Measurements from ENCODE around the gene PLEKHA5.
A peak's percentile ranks its signal among the peaks of the same experiment; 100 is the strongest.

Gene PLEKHA5

DNA sequence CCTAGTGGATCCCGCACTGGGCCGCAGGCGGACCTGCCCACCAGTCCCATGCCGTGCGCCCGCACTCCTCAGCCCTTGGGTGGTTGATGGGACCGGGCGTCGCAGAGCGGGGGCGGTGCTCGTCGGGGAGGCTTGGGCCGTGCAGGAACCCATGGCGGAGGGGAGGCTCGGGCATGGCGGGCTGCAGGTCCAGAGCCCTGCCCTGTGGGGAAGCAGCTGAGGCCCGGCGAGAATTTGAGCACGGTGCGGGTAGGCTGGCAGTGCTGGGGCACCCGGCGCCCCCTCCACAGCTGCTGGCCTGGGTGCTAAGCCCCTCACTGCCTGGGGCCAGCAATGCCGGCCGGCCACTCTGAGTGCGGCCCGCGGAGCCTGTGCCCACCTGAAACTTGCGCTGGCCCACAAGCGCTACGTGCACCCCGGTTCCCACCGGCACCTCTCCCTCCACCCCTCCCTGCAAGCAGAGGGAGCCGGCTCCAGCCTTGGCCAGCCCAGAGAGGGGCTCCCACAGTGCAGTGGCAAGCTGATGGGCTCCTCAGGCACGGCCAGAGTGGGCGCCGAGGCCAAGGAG is 100.8 kb downstream of the PLEKHA5 start (continued):
- TF ChIP-seq, protein P1, sequence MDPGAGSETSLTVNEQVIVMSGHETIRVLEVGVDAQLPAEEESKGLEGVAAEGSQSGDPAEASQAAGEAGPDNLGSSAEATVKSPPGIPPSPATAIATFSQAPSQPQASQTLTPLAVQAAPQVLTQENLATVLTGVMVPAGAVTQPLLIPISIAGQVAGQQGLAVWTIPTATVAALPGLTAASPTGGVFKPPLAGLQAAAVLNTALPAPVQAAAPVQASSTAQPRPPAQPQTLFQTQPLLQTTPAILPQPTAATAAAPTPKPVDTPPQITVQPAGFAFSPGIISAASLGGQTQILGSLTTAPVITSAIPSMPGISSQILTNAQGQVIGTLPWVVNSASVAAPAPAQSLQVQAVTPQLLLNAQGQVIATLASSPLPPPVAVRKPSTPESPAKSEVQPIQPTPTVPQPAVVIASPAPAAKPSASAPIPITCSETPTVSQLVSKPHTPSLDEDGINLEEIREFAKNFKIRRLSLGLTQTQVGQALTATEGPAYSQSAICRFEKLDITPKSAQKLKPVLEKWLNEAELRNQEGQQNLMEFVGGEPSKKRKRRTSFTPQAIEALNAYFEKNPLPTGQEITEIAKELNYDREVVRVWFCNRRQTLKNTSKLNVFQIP (CRISPR knock-in tag; IDR thresholded peaks at IDR 0.05; ENCODE audit: borderline replicate concordance, low read depth), result no peak
- TF ChIP-seq, protein P2, sequence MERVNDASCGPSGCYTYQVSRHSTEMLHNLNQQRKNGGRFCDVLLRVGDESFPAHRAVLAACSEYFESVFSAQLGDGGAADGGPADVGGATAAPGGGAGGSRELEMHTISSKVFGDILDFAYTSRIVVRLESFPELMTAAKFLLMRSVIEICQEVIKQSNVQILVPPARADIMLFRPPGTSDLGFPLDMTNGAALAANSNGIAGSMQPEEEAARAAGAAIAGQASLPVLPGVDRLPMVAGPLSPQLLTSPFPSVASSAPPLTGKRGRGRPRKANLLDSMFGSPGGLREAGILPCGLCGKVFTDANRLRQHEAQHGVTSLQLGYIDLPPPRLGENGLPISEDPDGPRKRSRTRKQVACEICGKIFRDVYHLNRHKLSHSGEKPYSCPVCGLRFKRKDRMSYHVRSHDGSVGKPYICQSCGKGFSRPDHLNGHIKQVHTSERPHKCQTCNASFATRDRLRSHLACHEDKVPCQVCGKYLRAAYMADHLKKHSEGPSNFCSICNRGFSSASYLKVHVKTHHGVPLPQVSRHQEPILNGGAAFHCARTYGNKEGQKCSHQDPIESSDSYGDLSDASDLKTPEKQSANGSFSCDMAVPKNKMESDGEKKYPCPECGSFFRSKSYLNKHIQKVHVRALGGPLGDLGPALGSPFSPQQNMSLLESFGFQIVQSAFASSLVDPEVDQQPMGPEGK (CRISPR knock-in tag; IDR thresholded peaks at IDR 0.05; ENCODE audit: borderline replicate concordance), result no peak

DNA sequence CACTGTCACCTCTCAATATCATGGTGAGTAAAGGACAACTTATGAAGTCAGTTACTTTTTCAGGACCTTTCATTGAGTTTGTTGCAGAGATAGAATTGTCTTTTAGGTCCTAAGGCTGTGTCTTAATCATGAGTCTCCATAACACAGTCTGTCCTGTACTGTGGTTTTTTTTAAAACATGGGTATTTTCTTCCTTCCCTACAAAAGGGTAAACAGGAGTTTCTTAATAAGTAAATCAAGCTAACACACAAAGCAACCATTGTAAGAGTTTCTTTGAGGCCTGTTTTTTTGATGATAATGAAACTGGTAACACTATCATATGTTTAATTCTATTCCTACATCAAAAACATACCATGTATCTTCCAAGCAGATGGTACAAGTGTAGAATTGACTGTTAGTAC is 101.4 kb downstream of the PLEKHA5 start:
- ATAC-seq, result no peak
- TF ChIP-seq GLIS3 (CRISPR knock-in tag; IDR thresholded peaks at IDR 0.05), result no peak
- TF ChIP-seq, protein P3, sequence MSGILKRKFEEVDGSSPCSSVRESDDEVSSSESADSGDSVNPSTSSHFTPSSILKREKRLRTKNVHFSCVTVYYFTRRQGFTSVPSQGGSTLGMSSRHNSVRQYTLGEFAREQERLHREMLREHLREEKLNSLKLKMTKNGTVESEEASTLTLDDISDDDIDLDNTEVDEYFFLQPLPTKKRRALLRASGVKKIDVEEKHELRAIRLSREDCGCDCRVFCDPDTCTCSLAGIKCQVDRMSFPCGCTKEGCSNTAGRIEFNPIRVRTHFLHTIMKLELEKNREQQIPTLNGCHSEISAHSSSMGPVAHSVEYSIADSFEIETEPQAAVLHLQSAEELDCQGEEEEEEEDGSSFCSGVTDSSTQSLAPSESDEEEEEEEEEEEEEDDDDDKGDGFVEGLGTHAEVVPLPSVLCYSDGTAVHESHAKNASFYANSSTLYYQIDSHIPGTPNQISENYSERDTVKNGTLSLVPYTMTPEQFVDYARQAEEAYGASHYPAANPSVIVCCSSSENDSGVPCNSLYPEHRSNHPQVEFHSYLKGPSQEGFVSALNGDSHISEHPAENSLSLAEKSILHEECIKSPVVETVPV (CRISPR knock-in tag; IDR thresholded peaks at IDR 0.05), result no peak
- no peak for TF ChIP-seq CSDC2 (CRISPR knock-in tag; IDR thresholded peaks at IDR 0.05)
- TF ChIP-seq, protein P1 (CRISPR knock-in tag; IDR thresholded peaks at IDR 0.05; ENCODE audit: borderline replicate concordance, low read depth), result no peak
- no peak for TF ChIP-seq OSR1 (CRISPR knock-in tag; IDR thresholded peaks at IDR 0.05)
- TF ChIP-seq, protein P2 (CRISPR knock-in tag; IDR thresholded peaks at IDR 0.05; ENCODE audit: borderline replicate concordance), result no peak
- no peak for TF ChIP-seq ZNF8 (CRISPR knock-in tag; IDR thresholded peaks at IDR 0.05)
- no peak for TF ChIP-seq PPARA (CRISPR knock-in tag; IDR thresholded peaks at IDR 0.05; ENCODE audit: borderline replicate concordance)
- TF ChIP-seq, protein P4, sequence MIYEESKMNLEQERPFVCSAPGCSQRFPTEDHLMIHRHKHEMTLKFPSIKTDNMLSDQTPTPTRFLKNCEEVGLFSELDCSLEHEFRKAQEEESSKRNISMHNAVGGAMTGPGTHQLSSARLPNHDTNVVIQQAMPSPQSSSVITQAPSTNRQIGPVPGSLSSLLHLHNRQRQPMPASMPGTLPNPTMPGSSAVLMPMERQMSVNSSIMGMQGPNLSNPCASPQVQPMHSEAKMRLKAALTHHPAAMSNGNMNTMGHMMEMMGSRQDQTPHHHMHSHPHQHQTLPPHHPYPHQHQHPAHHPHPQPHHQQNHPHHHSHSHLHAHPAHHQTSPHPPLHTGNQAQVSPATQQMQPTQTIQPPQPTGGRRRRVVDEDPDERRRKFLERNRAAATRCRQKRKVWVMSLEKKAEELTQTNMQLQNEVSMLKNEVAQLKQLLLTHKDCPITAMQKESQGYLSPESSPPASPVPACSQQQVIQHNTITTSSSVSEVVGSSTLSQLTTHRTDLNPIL (CRISPR knock-in tag; IDR thresholded peaks at IDR 0.05; ENCODE audit: low read depth), result no peak
- no peak for TF ChIP-seq ISL1 (CRISPR knock-in tag; IDR thresholded peaks at IDR 0.05)
- no peak for TF ChIP-seq SNAI2 (CRISPR knock-in tag; IDR thresholded peaks at IDR 0.05)
- no peak for TF ChIP-seq ARNTL (CRISPR knock-in tag; IDR thresholded peaks at IDR 0.05; ENCODE audit: borderline replicate concordance, low read depth)
- TF ChIP-seq TCF4 (CRISPR knock-in tag; IDR thresholded peaks at IDR 0.05; ENCODE audit: borderline replicate concordance), result no peak

DNA sequence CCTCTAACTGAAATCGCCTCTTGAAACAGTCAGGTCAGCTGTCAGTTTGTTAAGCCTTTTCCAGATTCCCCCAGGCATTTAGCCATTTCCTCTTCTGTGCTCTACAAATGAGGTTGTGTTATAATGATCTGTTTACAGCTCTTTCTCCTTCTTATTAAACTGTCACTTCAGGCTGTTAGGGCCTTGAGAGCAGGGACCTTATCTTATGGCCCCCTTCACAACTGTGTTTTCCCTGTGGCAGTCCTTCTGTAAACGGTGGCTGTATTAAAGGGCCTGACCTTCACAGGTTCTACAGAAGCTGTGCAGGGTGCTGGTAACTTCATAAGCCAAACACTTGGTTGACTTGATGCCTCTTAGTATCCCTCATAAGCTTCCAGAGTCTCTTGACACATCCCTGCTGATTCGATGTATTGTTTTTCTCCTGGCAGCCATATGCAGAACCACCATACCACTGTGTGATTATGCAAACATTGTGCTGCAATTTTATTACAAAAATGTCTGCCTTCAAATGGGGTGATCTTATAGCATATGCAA is 104.7 kb downstream of the PLEKHA5 start:
- ATAC-seq, result peak; percentile 59
- TF ChIP-seq ISL1 (CRISPR knock-in tag; IDR thresholded peaks at IDR 0.05) (no peak), ZNF70 (CRISPR knock-in tag; IDR thresholded peaks at IDR 0.05) (no peak), RARB (CRISPR knock-in tag; IDR thresholded peaks at IDR 0.05) (no peak), ZFP3 (CRISPR knock-in tag; IDR thresholded peaks at IDR 0.05) (no peak), ESRRG (CRISPR knock-in tag; IDR thresholded peaks at IDR 0.05) (no peak), ZC3H10 (CRISPR knock-in tag; IDR thresholded peaks at IDR 0.05) (no peak), BACH2 (CRISPR knock-in tag; IDR thresholded peaks at IDR 0.05; ENCODE audit: borderline replicate concordance) (no peak), CSDC2 (CRISPR knock-in tag; IDR thresholded peaks at IDR 0.05) (no peak), ZNF8 (CRISPR knock-in tag; IDR thresholded peaks at IDR 0.05) (no peak), TCF4 (CRISPR knock-in tag; IDR thresholded peaks at IDR 0.05; ENCODE audit: borderline replicate concordance) (no peak), ARNTL (CRISPR knock-in tag; IDR thresholded peaks at IDR 0.05; ENCODE audit: borderline replicate concordance, low read depth) (no peak)
- TF ChIP-seq, protein P3 (CRISPR knock-in tag; IDR thresholded peaks at IDR 0.05), result no peak
- TF ChIP-seq, protein P1 (CRISPR knock-in tag; IDR thresholded peaks at IDR 0.05; ENCODE audit: borderline replicate concordance, low read depth), result no peak
- TF ChIP-seq, protein P5, sequence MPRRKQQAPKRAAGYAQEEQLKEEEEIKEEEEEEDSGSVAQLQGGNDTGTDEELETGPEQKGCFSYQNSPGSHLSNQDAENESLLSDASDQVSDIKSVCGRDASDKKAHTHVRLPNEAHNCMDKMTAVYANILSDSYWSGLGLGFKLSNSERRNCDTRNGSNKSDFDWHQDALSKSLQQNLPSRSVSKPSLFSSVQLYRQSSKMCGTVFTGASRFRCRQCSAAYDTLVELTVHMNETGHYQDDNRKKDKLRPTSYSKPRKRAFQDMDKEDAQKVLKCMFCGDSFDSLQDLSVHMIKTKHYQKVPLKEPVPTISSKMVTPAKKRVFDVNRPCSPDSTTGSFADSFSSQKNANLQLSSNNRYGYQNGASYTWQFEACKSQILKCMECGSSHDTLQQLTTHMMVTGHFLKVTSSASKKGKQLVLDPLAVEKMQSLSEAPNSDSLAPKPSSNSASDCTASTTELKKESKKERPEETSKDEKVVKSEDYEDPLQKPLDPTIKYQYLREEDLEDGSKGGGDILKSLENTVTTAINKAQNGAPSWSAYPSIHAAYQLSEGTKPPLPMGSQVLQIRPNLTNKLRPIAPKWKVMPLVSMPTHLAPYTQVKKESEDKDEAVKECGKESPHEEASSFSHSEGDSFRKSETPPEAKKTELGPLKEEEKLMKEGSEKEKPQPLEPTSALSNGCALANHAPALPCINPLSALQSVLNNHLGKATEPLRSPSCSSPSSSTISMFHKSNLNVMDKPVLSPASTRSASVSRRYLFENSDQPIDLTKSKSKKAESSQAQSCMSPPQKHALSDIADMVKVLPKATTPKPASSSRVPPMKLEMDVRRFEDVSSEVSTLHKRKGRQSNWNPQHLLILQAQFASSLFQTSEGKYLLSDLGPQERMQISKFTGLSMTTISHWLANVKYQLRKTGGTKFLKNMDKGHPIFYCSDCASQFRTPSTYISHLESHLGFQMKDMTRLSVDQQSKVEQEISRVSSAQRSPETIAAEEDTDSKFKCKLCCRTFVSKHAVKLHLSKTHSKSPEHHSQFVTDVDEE (CRISPR knock-in tag; IDR thresholded peaks at IDR 0.05), result no peak

Measured in SK-N-SH treated with all-trans-retinoic acid at 6 μM for 48 hours (cell line).